Keratinocyte (primary cell): Measurements from ENCODE around the gene GNB1L. TPM values are rescaled to one million over a fixed set of nuclear protein-coding genes. Genes with fewer than 3 reads are reported as not detected.

ENCODE experiments used
- DNase-seq: peaks from one replicate; pipeline ENCODE4 v3.0.0-alpha.2; 2011; ENCODE audit warnings: low read depth, missing footprints, low spot score
- FAIRE-seq: peaks from 2 replicates; lab custom pipeline; 2011; peaks lifted over from hg19 to GRCh38; lab: Jason Lieb, UNC
- H2AFZ ChIP-seq: 2 replicates; pipeline ENCODE4 v1.6.0; 2012; ENCODE audit warnings: low read length, control low read depth, inconsistent platforms; ENCODE audit not compliant: control insufficient read depth
- H3K27ac ChIP-seq: 2 replicates; pipeline ENCODE4 v1.5.1; 2011; ENCODE audit warnings: low read length; ENCODE audit not compliant: control insufficient read depth, insufficient read depth
- H3K27me3 ChIP-seq: 3 replicates; pipeline ENCODE4 v1.6.0; 2011; ENCODE audit warnings: low read length; ENCODE audit not compliant: control insufficient read depth, insufficient read depth; ENCODE audit errors: extremely low read depth
- H3K36me3 ChIP-seq, 2 experiments: 2 replicates in 1 of 2; 3 replicates in 1 of 2; pipeline ENCODE4 v1.5.1; 2011; ENCODE audit warnings: low read length in 2 of 2, mild to moderate bottlenecking in 1 of 2; ENCODE audit not compliant: control insufficient read depth in 2 of 2, insufficient read depth in 2 of 2; ENCODE audit errors: extremely low read depth in 1 of 2
- H3K4me1 ChIP-seq: 3 replicates; pipeline ENCODE4 v1.5.1; 2011; ENCODE audit warnings: low read length; ENCODE audit not compliant: control insufficient read depth, insufficient read depth; ENCODE audit errors: extremely low read depth
- H3K4me2 ChIP-seq: 3 replicates; pipeline ENCODE4 v1.6.0; 2011; ENCODE audit warnings: low read depth, low read length; ENCODE audit not compliant: control insufficient read depth, insufficient read depth; ENCODE audit errors: extremely low read depth
- H3K4me3 ChIP-seq, 3 experiments: fragments of 200-600 bp in 1 of 3; sonication (generic) in 1 of 3; 2 replicates in 2 of 3; 3 replicates in 1 of 3; pipeline ENCODE4 v1.5.1; 2011 to 2016; ENCODE audit warnings: low read length in 3 of 3, mild to moderate bottlenecking in 3 of 3, control low read depth in 2 of 3, inconsistent platforms in 1 of 3, low read depth in 1 of 3, mixed read lengths in 1 of 3, mixed run types in 1 of 3, moderate library complexity in 1 of 3; ENCODE audit not compliant: control insufficient read depth in 2 of 3, insufficient read depth in 2 of 3; ENCODE audit errors: extremely low read depth in 1 of 3
- H3K79me2 ChIP-seq: 2 replicates; pipeline ENCODE4 v1.6.0; 2012; ENCODE audit warnings: low read length; ENCODE audit not compliant: control insufficient read depth, insufficient read depth
- H3K9ac ChIP-seq: 3 replicates; pipeline ENCODE4 v1.6.0; 2011; ENCODE audit warnings: low read length; ENCODE audit not compliant: control insufficient read depth, insufficient read depth; ENCODE audit errors: extremely low read depth
- H3K9me1 ChIP-seq: 3 replicates; pipeline ENCODE4 v1.6.0; 2011; ENCODE audit warnings: low read length; ENCODE audit not compliant: control insufficient read depth, insufficient read depth; ENCODE audit errors: extremely low read depth
- H3K9me3 ChIP-seq: 2 replicates; pipeline ENCODE4 v1.5.1; 2012; ENCODE audit warnings: low read depth, low read length; ENCODE audit not compliant: control insufficient read depth
- H4K20me1 ChIP-seq: 3 replicates; pipeline ENCODE4 v1.6.0; 2011; ENCODE audit warnings: low read length; ENCODE audit not compliant: control insufficient read depth, insufficient read depth; ENCODE audit errors: extremely low read depth
- CTCF ChIP-seq, 3 experiments: IDR thresholded peaks in 1 of 3; conservative IDR thresholded peaks in 1 of 3; optimal IDR thresholded peaks in 1 of 3; 2 replicates in 2 of 3; 3 replicates in 1 of 3; pipeline versions ENCODE3 to v1.5.1; 2011; ENCODE audit warnings: low read length in 3 of 3, mild to moderate bottlenecking in 3 of 3, moderate library complexity in 2 of 3, control low read depth in 1 of 3, inconsistent platforms in 1 of 3; ENCODE audit not compliant: insufficient read depth in 2 of 3; ENCODE audit errors: extremely low read depth in 1 of 3
- EZH2 ChIP-seq: IDR thresholded peaks from one replicate; pipeline ENCODE4 v1.6.1; 2012; ENCODE audit warnings: inconsistent platforms, mild to moderate bottlenecking, low read length, moderate library complexity
- dilution Hi-C: fragments of 300-500 bp; cut with MboI; formaldehyde crosslinking; loops from one replicate; pipeline ENCODE4 v1.7.0; 2020; ENCODE audit warnings: low sequenced_read_pairs; ENCODE audit not compliant: extremely low pct_ligation_motif_present
- polyA plus RNA-seq, 5 experiments: library from polyadenylated mRNA; depleted of rRNA in 3 of 5; stranded (reverse) in 3 of 5; stranded (forward) in 1 of 5; unstranded in 1 of 5; fragments of >200 nt; gene quantifications; 1 replicate in 1 of 5; 2 replicates in 3 of 5; 3 replicates in 1 of 5; pipeline versions ENCODE4 v1.2.1 to v1.2.3, GENCODE V29; 2011 to 2012; ENCODE audit warnings: missing spikeins in 2 of 5, low read depth in 1 of 5, low replicate concordance in 1 of 5

The GNB1L gene
- polyA plus RNA-seq, 1 donor (not counting 4 experiments of a cell fraction or from before 2014, with no cell fraction given): 2.0 TPM

GRCh38 chr22:19754701-19755144 is 100.0 kb downstream of the GNB1L start:
- Histone ChIP-seq H3K27me3 (peaks cover 55% of the 10 kb centered on the region), H3K4me3 (no peak overlapping the region)

GRCh38 chr22:19753996-19754700 is 100.5 kb downstream of the GNB1L start:
- Histone ChIP-seq H3K27me3 (peaks cover 49% of the 10 kb centered on the region), H4K20me1 (no peaks in the 10 kb centered on the region), H3K9me3 (no peaks in the 10 kb centered on the region), H3K9me1 (no peaks in the 10 kb centered on the region), H2AFZ (no peak overlapping the region), H3K4me3 (no peak overlapping the region), H3K79me2 (no peaks in the 10 kb centered on the region), H3K36me3 (no peaks in the 10 kb centered on the region), H3K27ac (no peak overlapping the region), H3K9ac (no peak overlapping the region), H3K4me2 (no peak overlapping the region), H3K4me1 (no peaks in the 10 kb centered on the region)
- dilution Hi-C loops: no loop called here
- FAIRE-seq (no peak), DNase-seq (no peak)
- TF ChIP-seq CTCF (optimal IDR thresholded peaks at IDR 0.05 in 1 of 3, IDR thresholded peaks at IDR 0.05 in 1 of 3, conservative IDR thresholded peaks at IDR 0.05 in 1 of 3; ENCODE audit: extremely low read depth in 1 of 3, insufficient read depth in 2 of 3, low read length in 3 of 3): no peak
- TF ChIP-seq EZH2: no peak

More at GRCh38 chr22:19754701-19755144, 100.0 kb downstream of the GNB1L start:
- Histone ChIP-seq H4K20me1 (no peaks in the 10 kb centered on the region), H3K79me2 (no peaks in the 10 kb centered on the region), H3K4me1 (peaks cover 4% of the 10 kb centered on the region), H3K9ac (no peak overlapping the region), H3K9me1 (no peaks in the 10 kb centered on the region), H3K27ac (no peak overlapping the region), H3K9me3 (no peaks in the 10 kb centered on the region), H2AFZ (no peak overlapping the region), H3K4me2 (no peak overlapping the region), H3K36me3 (no peaks in the 10 kb centered on the region)
- DNase-seq (no peak), FAIRE-seq (no peak)
- dilution Hi-C loops: no loop called here
- TF ChIP-seq CTCF (optimal IDR thresholded peaks at IDR 0.05 in 1 of 3, IDR thresholded peaks at IDR 0.05 in 1 of 3, conservative IDR thresholded peaks at IDR 0.05 in 1 of 3; ENCODE audit: extremely low read depth in 1 of 3, insufficient read depth in 2 of 3, low read length in 3 of 3): no peak
- TF ChIP-seq EZH2: no peak
